IMR-90 (cell line): Measurements from ENCODE around the gene AARS1. TPM values are rescaled to one million over a fixed set of nuclear protein-coding genes. Genes with fewer than 3 reads are reported as not detected.
"Not testable (repeated sequence)": the region's sequence is repeated elsewhere in the genome, so short reads cannot be mapped to it uniquely, and the experiment has no call there.

Source experiments
- ATAC-seq: fragments of 200-7000 bp; cut with Tn5 transposase; 2 replicates; pipeline ENCODE4 v1.9.1; 2020; ENCODE audit warnings: low read depth, mild to moderate bottlenecking, moderate library complexity
- BruUV-seq: library from RNA; stranded (reverse); fragments of 400-500 nt; replicated peaks from 2 replicates; lab custom pipeline; 2021; lab: Mats Ljungman, UMichigan
- CTCF ChIA-PET: fragments of 300-600 bp; formaldehyde crosslinking; extraction: SDS; loops from one replicate; lab custom pipeline; 2021; ENCODE audit warnings: antibody characterized with exemption; lab: Yijun Ruan, JAX
- POLR2A ChIA-PET: fragments of 300-600 bp; sonication (Branson Sonifier 250); formaldehyde crosslinking; loops from one replicate; lab custom pipeline; 2022; ENCODE audit warnings: antibody characterized with exemption; ENCODE audit not compliant: unreplicated experiment; lab: Charles Lee
- DNase-seq: peaks from one replicate; pipeline ENCODE4 v3.0.0; 2013
- H2AFZ ChIP-seq: replicated peaks from 2 replicates; pipeline ENCODE3; 2013; ENCODE audit warnings: low read length, mild to moderate bottlenecking; ENCODE audit not compliant: poor library complexity
- H2AK5ac ChIP-seq: 2 replicates; pipeline ENCODE4 v1.6.1; 2013; ENCODE audit warnings: low read depth, low read length, inconsistent platforms
- H2AK9ac ChIP-seq: replicated peaks from 2 replicates; pipeline ENCODE3; 2013; ENCODE audit warnings: mild to moderate bottlenecking, low read depth, low read length, moderate library complexity; ENCODE audit not compliant: poor library complexity
- H2BK120ac ChIP-seq: 2 replicates; pipeline ENCODE4 v1.6.1; 2013; ENCODE audit warnings: low read depth, low read length, inconsistent platforms
- H2BK15ac ChIP-seq: 3 replicates; pipeline ENCODE4 v1.6.1; 2013; ENCODE audit warnings: low read depth, low read length, inconsistent platforms
- H2BK20ac ChIP-seq: 2 replicates; pipeline ENCODE4 v1.6.1; 2013; ENCODE audit warnings: low read depth, mild to moderate bottlenecking, inconsistent platforms, low read length, moderate library complexity
- H2BK5ac ChIP-seq: 2 replicates; pipeline ENCODE4 v1.6.1; 2013; ENCODE audit warnings: mild to moderate bottlenecking, low read depth, low read length, inconsistent platforms; ENCODE audit not compliant: poor library complexity, severe bottlenecking
- H3K14ac ChIP-seq: replicated peaks from 2 replicates; pipeline ENCODE4 v1.6.1; 2013; ENCODE audit warnings: low read depth, low read length, inconsistent platforms
- H3K18ac ChIP-seq: 2 replicates; pipeline ENCODE4 v1.6.1; 2013; ENCODE audit warnings: low read depth, low read length, control low read depth
- H3K23ac ChIP-seq: 2 replicates; pipeline ENCODE4 v1.6.1; 2013; ENCODE audit warnings: low read depth, low read length, inconsistent platforms
- H3K27ac ChIP-seq: 2 replicates; pipeline ENCODE4 v1.5.1; 2013; ENCODE audit warnings: mild to moderate bottlenecking, control low read depth, low read length; ENCODE audit not compliant: insufficient read depth
- H3K27me3 ChIP-seq: 2 replicates; pipeline ENCODE4 v1.6.1; 2013; ENCODE audit warnings: low read length; ENCODE audit not compliant: control insufficient read depth, insufficient read depth
- H3K36me3 ChIP-seq: 2 replicates; pipeline ENCODE4 v1.6.1; 2013; ENCODE audit warnings: low read length, mixed read lengths; ENCODE audit not compliant: control insufficient read depth, insufficient read depth
- H3K4ac ChIP-seq: 2 replicates; pipeline ENCODE4 v1.6.1; 2013; ENCODE audit warnings: low read depth, low read length, inconsistent platforms
- H3K4me1 ChIP-seq: 2 replicates; pipeline ENCODE4 v1.6.1; 2013; ENCODE audit warnings: low read length, mixed read lengths; ENCODE audit not compliant: control insufficient read depth, insufficient read depth
- H3K4me2 ChIP-seq: 2 replicates; pipeline ENCODE4 v1.6.1; 2013; ENCODE audit warnings: low read depth, mild to moderate bottlenecking, control low read depth, low read length, moderate library complexity
- H3K4me3 ChIP-seq: 2 replicates; pipeline ENCODE4 v1.5.1; 2013; ENCODE audit warnings: low read depth, mild to moderate bottlenecking, control low read depth, low read length, moderate library complexity; ENCODE audit not compliant: insufficient read depth
- H3K56ac ChIP-seq: 2 replicates; pipeline ENCODE4 v1.6.1; 2013; ENCODE audit warnings: low read length, inconsistent platforms; ENCODE audit not compliant: insufficient read depth; ENCODE audit errors: extremely low read depth
- H3K79me1 ChIP-seq, 2 experiments: 2 replicates each; pipeline ENCODE4 v1.6.1; 2013; ENCODE audit warnings: low read length in 2 of 2, inconsistent platforms in 1 of 2, low read depth in 1 of 2
- H3K9ac ChIP-seq: 2 replicates; pipeline ENCODE4 v1.6.1; 2013; ENCODE audit warnings: low read depth, low read length, control low read depth
- H3K9me1 ChIP-seq: 2 replicates; pipeline ENCODE4 v1.6.1; 2013; ENCODE audit warnings: low read length, inconsistent platforms; ENCODE audit not compliant: insufficient read depth
- H3K9me3 ChIP-seq: 2 replicates; pipeline ENCODE4 v1.6.1; 2013; ENCODE audit warnings: low read length; ENCODE audit not compliant: control insufficient read depth, insufficient read depth
- H4K20me1 ChIP-seq: 2 replicates; pipeline ENCODE4 v1.6.1; 2013; ENCODE audit warnings: low read length, inconsistent platforms; ENCODE audit not compliant: insufficient read depth
- H4K5ac ChIP-seq: 2 replicates; pipeline ENCODE4 v1.6.1; 2013; ENCODE audit warnings: mild to moderate bottlenecking, low read depth, low read length, control low read depth
- H4K8ac ChIP-seq, 2 experiments: 2 replicates each; pipeline ENCODE4 v1.6.1; 2013; ENCODE audit warnings: low read depth in 2 of 2, low read length in 2 of 2, control low read depth in 1 of 2, inconsistent platforms in 1 of 2
- H4K91ac ChIP-seq: 2 replicates; pipeline ENCODE4 v1.6.1; 2013; ENCODE audit warnings: low read depth, low read length, inconsistent platforms; ENCODE audit not compliant: insufficient read depth
- WGBS, 2 experiments: methylation state at CpG; one replicate each; pipeline versions ENCODE4 v1.1.5 to v1.1.7; 2013; ENCODE audit warnings: missing lambda C conversion rate in 2 of 2; ENCODE audit not compliant: insufficient read length in 1 of 2; ENCODE audit errors: extremely low coverage in 2 of 2; 5-methylcytosine and 5-hydroxymethylcytosine counted together
- dilution Hi-C: fragments of 300-500 bp; cut with HindIII; formaldehyde crosslinking; loops from one replicate; pipeline ENCODE4 v1.14.3; 2018; ENCODE audit warnings: low sequenced_read_pairs; ENCODE audit not compliant: unreplicated experiment
- in situ Hi-C: fragments of 300-500 bp; cut with MboI; formaldehyde crosslinking; loops from 3 replicates; pipeline ENCODE4 v1.14.3; 2019; ENCODE audit warnings: low sequenced_read_pairs, inconsistent platforms, mixed read lengths
- intact Hi-C: fragments of 100-400 bp; cut with micrococcal nuclease; formaldehyde crosslinking; loops from 2 replicates; pipeline ENCODE4 v1.10.0; 2022
- polyA plus RNA-seq, 3 experiments: library from polyadenylated mRNA; depleted of rRNA; stranded (reverse); fragments of >200 nt; gene quantifications; 2 replicates each; pipeline ENCODE4 v1.2.3, GENCODE V29; 2012; ENCODE audit warnings: low replicate concordance in 1 of 3
- total RNA-seq: library from RNA; depleted of rRNA; stranded (reverse); fragments of >200 nt; gene quantifications from 2 replicates; pipeline ENCODE4 v1.2.3, GENCODE V29; 2012

AARS1 gene
- total and polyA plus RNA-seq, 2 of the 4 experiments (the other 2 are of a cell fraction) = 104 to 139 TPM

- H3K36me3 ChIP-seq, POLR2A ChIA-PET, H2BK5ac ChIP-seq, H4K20me1 ChIP-seq, H3K18ac ChIP-seq, dilution Hi-C loops, DNase-seq, H2BK20ac ChIP-seq, H2AK9ac ChIP-seq, H3K4me2 ChIP-seq, H4K91ac ChIP-seq, H3K9me3 ChIP-seq, H2AFZ ChIP-seq, H4K8ac ChIP-seq, H3K4me3 ChIP-seq, BruUV-seq, H3K27me3 ChIP-seq, H2BK15ac ChIP-seq, H4K5ac ChIP-seq, in situ Hi-C loops, ATAC-seq, H3K56ac ChIP-seq, H3K14ac ChIP-seq, H3K79me1 ChIP-seq, H3K9me1 ChIP-seq, H3K27ac ChIP-seq, H2AK5ac ChIP-seq, H3K23ac ChIP-seq, H3K9ac ChIP-seq, CTCF ChIA-PET, H3K4ac ChIP-seq, H3K4me1 ChIP-seq, intact Hi-C loops, H2BK120ac ChIP-seq: not testable (repeated sequence)
- no CpG with 5 or more reads among the region's 24 CpGs for WGBS, 2 experiments
These were observed 64.7 kb downstream of the AARS1 start for GRCh38 chr16:70224645-70225044.

- H2BK20ac ChIP-seq, H4K20me1 ChIP-seq, H3K27ac ChIP-seq, H4K5ac ChIP-seq, H4K8ac ChIP-seq, H3K79me1 ChIP-seq, H2BK120ac ChIP-seq, dilution Hi-C loops, CTCF ChIA-PET, H3K4me2 ChIP-seq, H2AK5ac ChIP-seq, H3K23ac ChIP-seq, POLR2A ChIA-PET, H3K9me1 ChIP-seq, H3K9ac ChIP-seq, H3K36me3 ChIP-seq, H2AFZ ChIP-seq, H3K9me3 ChIP-seq, H2BK15ac ChIP-seq, H2AK9ac ChIP-seq, BruUV-seq, H3K4me3 ChIP-seq, ATAC-seq, H3K56ac ChIP-seq, intact Hi-C loops, H2BK5ac ChIP-seq, in situ Hi-C loops, H3K4ac ChIP-seq, H3K14ac ChIP-seq, H3K27me3 ChIP-seq, H4K91ac ChIP-seq, H3K18ac ChIP-seq, H3K4me1 ChIP-seq, DNase-seq: not testable (repeated sequence)
- no CpG with 5 or more reads among the region's 3 CpGs for WGBS, 2 experiments
These were observed 65.3 kb downstream of the AARS1 start for GRCh38 chr16:70223971-70224513.
